ENCODE data around the gene TACC2.
"Not testable (repeated sequence)": the region's sequence is repeated elsewhere in the genome, so short reads cannot be mapped to it uniquely, and the experiment has no call there.

The TACC2 gene

GRCh38 chr10:122198631-122199030, 209.7 kb downstream of the TACC2 start:
- TF ChIP-seq CTCF (IDR thresholded peaks at IDR 0.05): no peak
- H3K36me3 Mint-ChIP-seq (ENCODE audit: low read depth): peaks cover 58% of the 10 kb centered on the region
- no peak overlapping the region for H3K4me3 Mint-ChIP-seq
- peaks cover 16% of the 10 kb centered on the region for H3K4me1 Mint-ChIP-seq
- H3K9me3 Mint-ChIP-seq: no peaks in the 10 kb centered on the region
- no peak for DNase-seq
- H3K27ac Mint-ChIP-seq: no peak overlapping the region
- peaks cover 3% of the 10 kb centered on the region for H3K27me3 Mint-ChIP-seq (ENCODE audit: low read depth, poor library complexity)

- Mint-ChIP-seq H3K9me3 (no peaks in the 10 kb centered on the region), H3K4me1 (peaks cover 16% of the 10 kb centered on the region), H3K27ac (no peak overlapping the region), H3K4me3 (no peak overlapping the region), H3K36me3 (ENCODE audit: low read depth) (peaks cover 58% of the 10 kb centered on the region), H3K27me3 (ENCODE audit: low read depth, poor library complexity) (peaks cover 2% of the 10 kb centered on the region)
- DNase-seq: no peak
- no peak for TF ChIP-seq CTCF (IDR thresholded peaks at IDR 0.05)
Measured at GRCh38 chr10:122199070-122199469, 210.1 kb downstream of the TACC2 start.

GRCh38 chr10:122199689-122200088, 210.7 kb downstream of the TACC2 start:
- no peak for TF ChIP-seq CTCF (IDR thresholded peaks at IDR 0.05)
- Mint-ChIP-seq H3K27me3 (ENCODE audit: low read depth, poor library complexity) (peaks cover 2% of the 10 kb centered on the region), H3K4me3 (no peak overlapping the region), H3K4me1 (peaks cover 11% of the 10 kb centered on the region), H3K36me3 (ENCODE audit: low read depth) (peaks cover 53% of the 10 kb centered on the region), H3K9me3 (no peaks in the 10 kb centered on the region), H3K27ac (no peak overlapping the region)
- DNase-seq: no peak

GRCh38 chr10:122201401-122201800, 212.4 kb downstream of the TACC2 start:
- Mint-ChIP-seq H3K27ac (no peak overlapping the region), H3K4me1 (no peaks in the 10 kb centered on the region), H3K36me3 (ENCODE audit: low read depth) (peaks cover 46% of the 10 kb centered on the region), H3K9me3 (no peaks in the 10 kb centered on the region), H3K27me3 (ENCODE audit: low read depth, poor library complexity) (peaks cover 2% of the 10 kb centered on the region), H3K4me3 (no peak overlapping the region)
- no peak for DNase-seq
- TF ChIP-seq CTCF (IDR thresholded peaks at IDR 0.05): no peak

- not testable (repeated sequence) for H3K4me3 Mint-ChIP-seq; H3K9me3 Mint-ChIP-seq; H3K27ac Mint-ChIP-seq; H3K4me1 Mint-ChIP-seq; H3K27me3 Mint-ChIP-seq (ENCODE audit: low read depth, poor library complexity); DNase-seq
- H3K36me3 Mint-ChIP-seq (ENCODE audit: low read depth): peaks cover 38% of the 10 kb centered on the region
Measured at GRCh38 chr10:122203180-122203579, 214.2 kb downstream of the TACC2 start.

- Mint-ChIP-seq H3K27ac (peak overlapping the region; percentile 21), H3K36me3 (ENCODE audit: low read depth) (peaks cover 29% of the 10 kb centered on the region), H3K9me3 (no peaks in the 10 kb centered on the region), H3K4me3 (no peak overlapping the region), H3K4me1 (peaks cover 9% of the 10 kb centered on the region), H3K27me3 (ENCODE audit: low read depth, poor library complexity) (no peaks in the 10 kb centered on the region)
- DNase-seq: no peak
- TF ChIP-seq CTCF (IDR thresholded peaks at IDR 0.05): no peak
Measured at GRCh38 chr10:122204691-122205489, 215.9 kb downstream of the TACC2 start.

Data from nephron progenitor cell (in vitro differentiated cells).